Thyroid gland (tissue), 4 donors: ENCODE measurements around the gene AMZ2. TPM values are rescaled to one million over a fixed set of nuclear protein-coding genes. Genes with fewer than 3 reads are reported as not detected.
"Not testable (repeated sequence)": the region's sequence is repeated elsewhere in the genome, so short reads cannot be mapped to it uniquely, and the experiment has no call there.

Source experiments
- DNase-seq, 2 donors: peaks; one replicate each; pipeline ENCODE4 v3.0.0-alpha.2; 2019
- H3K27ac ChIP-seq, 3 donors: fragments of 200-600 bp; sonication (generic); 1 replicate in 2 of 3; 2 replicates in 1 of 3; pipeline ENCODE4 v1.5.1; 2016 to 2019; ENCODE audit warnings: mild to moderate bottlenecking in 1 of 3, moderate library complexity in 1 of 3
- H3K27me3 ChIP-seq: fragments of 200-600 bp; sonication (generic); one replicate; pipeline ENCODE4 v1.5.1; 2019
- H3K36me3 ChIP-seq, 2 donors: fragments of 200-600 bp; sonication (generic); one replicate each; pipeline ENCODE4 v1.5.1; 2016 to 2019
- H3K4me1 ChIP-seq, 2 donors: fragments of 200-600 bp; sonication (generic); one replicate each; pipeline ENCODE4 v1.5.1; 2017 to 2019
- H3K4me3 ChIP-seq, 3 donors: fragments of 200-600 bp; sonication (generic); replicated peaks in 1 of 3; 1 replicate in 2 of 3; 2 replicates in 1 of 3; pipeline ENCODE4 v1.5.1; 2016; ENCODE audit warnings: mild to moderate bottlenecking in 1 of 3
- H3K9me3 ChIP-seq: fragments of 200-600 bp; sonication (generic); one replicate; pipeline ENCODE4 v1.5.1; 2017
- CTCF ChIP-seq, 6 experiments: fragments of 200-600 bp in 3 of 6; fragments of 450-650 bp in 3 of 6; sonication (generic) in 3 of 6; IDR thresholded peaks; one replicate each; pipeline ENCODE4 v1.5.1; 2016 to 2019; ENCODE audit warnings: antibody characterized with exemption in 6 of 6, mild to moderate bottlenecking in 2 of 6, inconsistent platforms in 1 of 6, moderate library complexity in 1 of 6
- POLR2A ChIP-seq, 2 donors: fragments of 450-650 bp; IDR thresholded peaks; one replicate each; pipeline ENCODE4 v1.6.1; 2017; ENCODE audit warnings: antibody characterized with exemption in 2 of 2, mild to moderate bottlenecking in 2 of 2, moderate library complexity in 1 of 2
- whole genome bisulfite sequencing, 2 donors: methylation state at CpG; one replicate each; pipeline ENCODE4 v1.1.5; 2017; 5-methylcytosine and 5-hydroxymethylcytosine counted together
- intact Hi-C: fragments of 100-400 bp; cut with DNase I; formaldehyde crosslinking; loops from one replicate; pipeline ENCODE4 v1.15.1; 2023
- total RNA-seq, 4 donors: library from RNA; depleted of rRNA; stranded (reverse); fragments of >200 nt; gene quantifications; one replicate each; pipeline ENCODE4 v1.2.3, GENCODE V29; 2016

AMZ2 gene
- total RNA-seq, 4 donors from 2014 or later = 25.0 to 72.1 (median 63.1) TPM

- no peaks in the 10 kb centered on the region for H3K9me3 ChIP-seq
- no peak for DNase-seq
- no peak overlapping the region for H3K27ac ChIP-seq
- H3K4me1 ChIP-seq = peaks cover 0 to 2% of the 10 kb centered on the region in 2 donors
- H3K27me3 ChIP-seq = no peaks in the 10 kb centered on the region
- TF ChIP-seq CTCF (IDR thresholded peaks at IDR 0.05) (no peak), POLR2A (IDR thresholded peaks at IDR 0.05) (no peak)
- 92 to 95% methylated on average over 8 of the region's 8 CpGs for WGBS, 2 donors
- no peaks in the 10 kb centered on the region for H3K36me3 ChIP-seq
- intact Hi-C loops = no loop called here
- no peak overlapping the region for H3K4me3 ChIP-seq
Measured at GRCh38 chr17:68229619-68230018, 18.2 kb upstream of the AMZ2 start.

- H3K36me3 ChIP-seq, H3K27me3 ChIP-seq, H3K27ac ChIP-seq, DNase-seq, intact Hi-C loops, H3K9me3 ChIP-seq, H3K4me3 ChIP-seq: not testable (repeated sequence)
- 90 to 93% methylated on average over 4 of the region's 4 CpGs for WGBS, 2 donors
- peaks cover 10 to 13% of the 10 kb centered on the region in 2 donors for H3K4me1 ChIP-seq
Measured at GRCh38 chr17:68231131-68231530, 16.7 kb upstream of the AMZ2 start.

GRCh38 chr17:68231541-68231940, 16.3 kb upstream of the AMZ2 start:
- H3K27me3 ChIP-seq = no peaks in the 10 kb centered on the region
- DNase-seq = no peak
- H3K4me1 ChIP-seq = peaks cover 10 to 13% of the 10 kb centered on the region in 2 donors
- H3K27ac ChIP-seq = no peak overlapping the region
- H3K4me3 ChIP-seq = no peak overlapping the region
- intact Hi-C loops = no loop called here
- 97 to 100% methylated on average over 1 of the region's 1 CpG for WGBS, 2 donors
- TF ChIP-seq CTCF (IDR thresholded peaks at IDR 0.05) (no peak), POLR2A (IDR thresholded peaks at IDR 0.05) (no peak)
- H3K36me3 ChIP-seq = no peaks in the 10 kb centered on the region
- no peaks in the 10 kb centered on the region for H3K9me3 ChIP-seq

- DNase-seq, H3K9me3 ChIP-seq, H3K36me3 ChIP-seq, H3K4me3 ChIP-seq, H3K27ac ChIP-seq, H3K27me3 ChIP-seq, intact Hi-C loops: not testable (repeated sequence)
- H3K4me1 ChIP-seq = peaks cover 10 to 13% of the 10 kb centered on the region in 2 donors
- 83 to 84% methylated on average over 1 of the region's 1 CpG for WGBS, 2 donors
Measured at GRCh38 chr17:68232741-68233140, 15.1 kb upstream of the AMZ2 start.

GRCh38 chr17:68234726-68235335, 13.0 kb upstream of the AMZ2 start:
- DNase-seq = peak; percentile 62 to 70
- H3K36me3 ChIP-seq, intact Hi-C loops, H3K9me3 ChIP-seq, H3K4me3 ChIP-seq, H3K27me3 ChIP-seq: not testable (repeated sequence)
- WGBS, 2 donors = 69 to 70% methylated on average over 12 of the region's 12 CpGs
- Histone ChIP-seq H3K27ac (peak overlapping the region; percentile 89 to 96 (median 92)), H3K4me1 (peaks cover 18 to 22% of the 10 kb centered on the region in 2 donors)

- H3K27ac ChIP-seq = peak overlapping the region; percentile 89 to 96 (median 92)
- DNase-seq = peak; percentile 90 to 94
- H3K4me3 ChIP-seq, H3K36me3 ChIP-seq, H3K27me3 ChIP-seq, intact Hi-C loops, H3K9me3 ChIP-seq: not testable (repeated sequence)
- H3K4me1 ChIP-seq = peaks cover 18 to 22% of the 10 kb centered on the region in 2 donors
- 34 to 49% methylated on average over 8 to 9 of the region's 11 CpGs for WGBS, 2 donors
Measured at GRCh38 chr17:68235336-68235791, 12.5 kb upstream of the AMZ2 start.

- DNase-seq, H3K4me3 ChIP-seq, H3K27me3 ChIP-seq, H3K36me3 ChIP-seq, intact Hi-C loops, H3K9me3 ChIP-seq: not testable (repeated sequence)
- peak overlapping the region; percentile 31 to 60 (median 46) for H3K27ac ChIP-seq
- WGBS, 2 donors = 78 to 87% methylated on average over 15 to 16 of the region's 16 CpGs
- peaks cover 18 to 22% of the 10 kb centered on the region in 2 donors for H3K4me1 ChIP-seq
Measured at GRCh38 chr17:68237369-68238163, 10.3 kb upstream of the AMZ2 start.
